RKO (cell line): ENCODE measurements around the gene LMBR1.
"Not testable (repeated sequence)": the region's sequence is repeated elsewhere in the genome, so short reads cannot be mapped to it uniquely, and the experiment has no call there.

Source experiments
- DNase-seq: peaks from one replicate; pipeline ENCODE4 v3.0.0-alpha.2; 2016; ENCODE audit warnings: low spot score

Gene LMBR1

GRCh38 chr7:156845379-156846101 lies 47.4 kb downstream of the LMBR1 start:
- DNase-seq = no peak

GRCh38 chr7:156843582-156843981 lies 49.4 kb downstream of the LMBR1 start:
- not testable (repeated sequence) for DNase-seq

GRCh38 chr7:156843157-156843556 lies 49.8 kb downstream of the LMBR1 start:
- DNase-seq = no peak

- no peak for DNase-seq
Observed at GRCh38 chr7:156842740-156843140, 50.2 kb downstream of the LMBR1 start.

- DNase-seq = no peak
Observed at GRCh38 chr7:156842317-156842716, 50.7 kb downstream of the LMBR1 start.

- no peak for DNase-seq
Observed at GRCh38 chr7:156841497-156841896, 51.5 kb downstream of the LMBR1 start.

GRCh38 chr7:156840134-156840533 lies 52.8 kb downstream of the LMBR1 start:
- no peak for DNase-seq

- DNase-seq = peak; percentile 39
Observed at GRCh38 chr7:156836443-156836842, 56.5 kb downstream of the LMBR1 start.

GRCh38 chr7:156834462-156834861 lies 58.5 kb downstream of the LMBR1 start:
- no peak for DNase-seq

- no peak for DNase-seq
Observed at GRCh38 chr7:156833312-156833711, 59.7 kb downstream of the LMBR1 start.

GRCh38 chr7:156832195-156832877 lies 60.6 kb downstream of the LMBR1 start:
- no peak for DNase-seq

- no peak for DNase-seq
Observed at GRCh38 chr7:156829669-156830336, 63.2 kb downstream of the LMBR1 start.

GRCh38 chr7:156827587-156828203 lies 65.3 kb downstream of the LMBR1 start:
- peak; percentile 68 for DNase-seq

GRCh38 chr7:156823435-156823834 lies 69.5 kb downstream of the LMBR1 start:
- DNase-seq = no peak

- no peak for DNase-seq
Observed at GRCh38 chr7:156820445-156821063, 72.4 kb downstream of the LMBR1 start.

- DNase-seq = no peak
Observed at GRCh38 chr7:156819733-156820295, 73.2 kb downstream of the LMBR1 start.

GRCh38 chr7:156818133-156818532 lies 74.8 kb downstream of the LMBR1 start:
- no peak for DNase-seq

GRCh38 chr7:156816943-156817572 lies 75.9 kb downstream of the LMBR1 start:
- DNase-seq = peak; percentile 66

GRCh38 chr7:156811706-156812105 lies 81.3 kb downstream of the LMBR1 start:
- no peak for DNase-seq

GRCh38 chr7:156803656-156804055 lies 89.3 kb downstream of the LMBR1 start:
- not testable (repeated sequence) for DNase-seq

- DNase-seq = no peak
Observed at GRCh38 chr7:156802214-156802613, 90.8 kb downstream of the LMBR1 start.
